MV-4-11 (cell line): ENCODE results near the gene CFAP54.

Experiments used
- DNase-seq: peaks from one replicate; lab custom pipeline; 2025; lab: John Stamatoyannopoulos, UW

Gene CFAP54

DNA sequence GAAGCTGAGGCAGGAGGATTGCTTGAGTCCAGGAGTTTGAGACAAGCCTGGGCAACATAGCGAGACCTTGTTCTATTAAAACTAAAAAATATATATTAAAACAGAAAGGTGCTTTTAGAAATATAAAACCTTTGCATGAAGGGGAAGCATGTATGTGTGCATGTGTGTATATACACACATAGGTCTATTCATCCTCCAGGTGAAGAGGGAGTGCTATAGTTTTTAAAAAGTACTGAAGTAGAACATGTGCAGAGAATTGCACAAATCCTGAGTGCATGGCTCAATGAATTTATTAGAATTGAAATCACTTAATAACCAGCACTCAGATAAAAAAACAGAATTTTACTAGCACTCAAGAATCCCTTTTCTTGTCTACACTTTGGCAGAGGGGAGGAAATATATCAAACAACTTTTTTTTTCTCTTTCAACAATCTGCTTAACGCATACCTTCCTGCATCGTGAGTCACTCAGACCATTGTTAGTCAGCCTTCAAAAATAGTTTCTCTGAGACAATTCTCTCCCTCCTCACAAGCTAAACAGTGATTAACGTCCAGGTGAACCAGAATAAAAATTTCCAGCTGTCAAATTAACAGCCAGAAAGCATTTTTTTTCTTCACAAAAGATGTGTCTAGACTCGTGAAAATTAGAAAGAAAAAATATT, 400.0 kb downstream of the CFAP54 start:
- no peak for DNase-seq

DNA sequence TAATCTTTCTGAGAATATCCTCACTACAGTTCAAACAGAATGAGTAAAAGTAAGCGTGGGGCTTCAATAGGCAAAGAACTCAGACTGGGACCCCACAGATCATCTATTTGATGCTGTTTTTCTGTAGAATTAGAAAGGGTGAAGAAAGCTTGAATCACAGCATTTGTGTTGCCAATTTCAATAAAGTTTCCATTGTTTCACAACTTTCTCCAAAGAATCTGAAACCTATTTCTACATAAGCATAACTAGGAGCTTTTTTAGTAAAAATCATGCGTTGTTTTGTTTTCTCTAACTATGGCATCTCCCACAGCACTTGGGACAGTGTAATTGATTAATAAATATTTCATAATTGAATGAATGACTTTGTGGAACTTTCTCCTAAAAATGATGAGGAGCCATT, 401.0 kb downstream of the CFAP54 start:
- no peak for DNase-seq

DNA sequence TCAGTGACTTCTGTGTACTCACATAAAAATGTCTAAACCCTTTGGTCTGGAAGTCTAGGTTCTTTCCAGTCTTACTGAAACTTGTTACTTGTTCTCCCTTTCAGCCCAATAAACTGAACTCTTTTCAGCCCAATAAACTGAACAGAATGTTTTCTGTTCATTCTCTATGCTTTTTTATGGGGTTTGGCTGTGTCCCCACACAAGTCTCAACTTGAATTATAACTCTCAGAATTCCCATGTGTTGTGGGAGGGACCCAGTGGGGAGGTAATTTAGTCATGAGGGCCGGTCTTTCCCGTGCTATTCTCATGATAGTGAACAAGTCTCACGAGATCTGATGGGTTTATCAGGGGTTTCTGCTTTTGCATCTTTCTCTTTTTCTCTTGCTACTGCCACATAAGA, 402.7 kb downstream of the CFAP54 start:
- DNase-seq, result no peak

DNA sequence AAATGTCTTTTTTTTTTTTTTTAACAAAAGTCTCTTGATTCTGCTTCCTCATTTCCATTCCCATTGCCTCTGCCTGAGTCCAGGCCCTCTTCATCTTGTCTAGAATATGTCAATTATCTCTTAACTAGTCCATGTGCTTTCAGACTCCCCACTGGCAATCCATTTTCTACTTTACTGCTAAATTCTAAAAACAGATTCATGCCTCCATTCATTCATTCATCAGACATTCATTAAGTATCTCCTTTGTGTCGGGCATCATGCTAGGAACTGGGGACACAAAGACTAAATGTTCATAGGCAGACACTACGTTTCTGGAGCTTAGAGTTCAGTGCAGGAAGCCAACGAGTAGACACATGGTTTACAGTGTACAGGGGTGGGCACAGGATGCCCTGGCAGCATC, 408.0 kb downstream of the CFAP54 start:
- DNase-seq, result no peak

DNA sequence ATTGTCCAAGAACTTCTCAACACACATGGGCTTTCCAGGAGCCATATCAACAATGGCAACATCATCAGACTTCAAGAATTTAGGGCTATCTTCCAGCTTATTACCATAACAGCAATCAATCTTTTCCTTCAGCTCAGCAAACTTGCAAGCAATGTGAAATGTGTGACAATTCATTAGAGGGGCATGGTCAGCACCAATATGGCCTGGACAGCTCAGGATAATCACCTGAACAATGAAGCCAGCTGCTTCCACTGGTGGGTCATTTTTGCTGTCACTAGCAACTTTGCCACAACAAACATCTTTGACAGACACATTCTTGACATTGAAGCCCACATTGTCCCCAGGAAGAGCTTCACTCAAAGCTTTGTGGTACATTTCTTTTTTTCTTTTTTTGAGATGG, 411.8 kb downstream of the CFAP54 start:
- DNase-seq, result no peak

DNA sequence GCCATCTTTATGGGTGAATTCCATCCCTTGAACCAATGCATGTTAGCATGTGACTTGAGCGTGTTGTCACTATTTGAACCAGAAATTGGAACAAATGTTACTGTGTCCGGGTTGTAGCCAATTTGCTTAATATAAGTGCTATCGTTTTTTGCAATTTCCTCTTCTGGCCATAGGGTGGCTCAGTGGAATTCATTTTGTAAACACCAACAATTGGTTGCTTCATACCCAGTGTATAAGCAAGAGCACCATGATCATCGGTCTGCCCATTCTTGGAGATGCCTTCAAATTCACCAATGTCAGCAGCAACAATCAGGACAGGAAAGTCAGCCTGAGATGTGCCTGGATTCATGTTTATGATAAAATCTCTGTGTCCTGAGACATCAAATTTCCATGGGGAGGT, 412.7 kb downstream of the CFAP54 start:
- peak; percentile 18 for DNase-seq

DNA sequence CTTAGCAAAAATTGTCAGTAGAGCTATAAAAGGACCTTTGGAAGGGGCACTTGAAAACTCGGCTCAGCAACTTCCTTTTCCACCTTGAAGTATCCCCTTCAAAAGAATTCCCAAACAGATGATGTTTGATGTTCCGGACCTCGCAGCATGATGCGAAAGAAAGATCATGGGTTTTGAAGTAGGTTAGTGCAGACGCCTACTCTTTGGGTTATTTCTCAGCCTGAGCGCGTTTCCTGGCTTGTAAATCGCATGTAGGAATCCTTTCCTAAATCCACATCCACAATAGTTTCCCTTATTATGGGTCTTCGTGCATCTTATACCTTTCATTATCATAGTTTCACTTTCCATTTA, 417.1 kb downstream of the CFAP54 start:
- DNase-seq, result no peak

DNA sequence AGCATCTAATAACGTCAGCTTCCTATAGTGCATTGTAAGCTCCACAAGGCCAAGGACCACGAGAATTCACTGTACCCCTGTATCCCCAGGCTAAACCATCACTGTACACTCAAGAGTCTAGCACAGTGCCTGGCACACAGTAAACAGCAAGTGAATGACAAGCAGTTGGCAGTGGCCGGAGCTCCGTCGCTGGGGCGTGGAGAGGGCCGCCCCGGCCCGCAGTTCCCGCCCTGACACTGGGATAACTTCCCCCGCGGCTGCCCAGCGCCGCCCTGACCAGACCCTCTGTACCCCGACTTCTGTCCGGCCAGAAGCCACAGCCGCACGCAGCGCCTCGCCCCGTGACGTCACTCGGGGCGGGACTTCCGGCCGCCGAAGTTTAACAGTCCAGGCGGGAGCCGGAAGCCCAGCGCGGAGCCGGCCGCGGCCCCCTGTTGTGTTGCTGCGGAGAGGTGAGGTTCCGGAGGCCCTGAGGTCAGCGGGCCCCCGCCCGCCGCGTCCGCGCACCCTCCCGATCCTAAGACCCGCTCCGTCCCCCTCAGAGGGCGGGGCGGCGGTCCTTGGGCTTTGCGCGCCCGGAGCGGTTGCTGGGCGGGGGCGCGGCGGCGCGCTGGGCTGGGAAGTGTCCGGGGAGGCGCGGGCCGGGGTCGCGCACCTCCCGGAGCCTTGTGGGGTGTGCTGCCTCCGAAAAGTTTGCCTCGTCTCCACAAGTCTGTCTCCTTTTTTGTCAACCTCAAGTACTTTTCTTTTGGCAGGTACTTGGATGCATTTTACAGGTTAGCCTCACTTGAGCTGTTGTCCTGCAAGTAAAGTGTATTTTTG, 417.7 kb downstream of the CFAP54 start, which contains the start of gene NEDD1:
TSS of gene NEDD1 (plus strand) at position 409 of the 822 bp plus-strand sequence. CDS start 2,503 bp downstream, outside the sequence.
- peak; percentile 59 for DNase-seq

DNA sequence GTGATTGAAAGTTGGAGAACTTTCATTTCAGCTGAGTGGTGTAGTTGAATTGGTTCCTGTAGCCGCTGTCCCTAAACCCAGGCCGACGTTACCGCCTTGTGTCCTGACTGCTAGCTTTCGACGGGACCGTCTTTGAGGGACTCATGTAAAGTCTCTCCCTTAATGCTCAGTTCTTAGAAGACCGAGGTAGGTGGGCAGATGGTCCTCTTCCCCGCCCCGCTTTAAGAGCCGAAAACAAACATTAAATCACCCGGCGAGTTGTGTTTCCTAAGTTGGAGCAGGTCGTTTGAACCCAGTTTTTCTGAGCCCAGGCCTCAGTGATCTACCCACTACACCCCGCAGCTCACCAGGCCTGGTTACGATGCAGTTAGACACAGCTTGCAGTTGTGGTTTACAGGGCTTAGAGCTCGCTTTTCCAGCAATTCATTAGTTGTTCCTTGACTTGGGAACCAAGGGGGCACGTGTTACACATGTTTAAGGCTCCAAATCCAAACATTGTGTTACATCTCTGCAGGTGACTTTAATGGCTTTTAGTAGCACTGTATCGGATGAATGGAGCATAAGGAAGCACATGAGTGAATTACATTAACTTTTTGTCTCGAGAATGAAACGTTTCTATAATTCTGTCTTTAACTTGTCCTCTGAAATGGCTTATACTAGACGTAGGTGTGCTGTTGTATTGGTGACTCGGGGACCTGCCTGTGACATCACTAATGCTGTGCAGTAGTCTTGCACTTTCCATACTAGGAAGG, 418.5 kb downstream of the CFAP54 start:
- no peak for DNase-seq

DNA sequence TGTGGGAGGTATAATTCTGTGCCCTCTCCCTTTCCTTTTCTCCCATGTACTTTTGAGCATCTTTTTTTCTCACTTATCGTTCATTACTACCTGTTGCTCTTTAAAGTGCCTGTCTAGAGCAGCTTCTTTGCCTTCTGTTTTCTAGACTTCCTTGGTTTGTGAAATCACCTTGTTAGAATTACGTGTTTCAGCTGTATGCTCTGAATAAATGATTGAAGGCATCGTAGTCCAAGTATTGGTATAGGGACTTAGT, 419.0 kb downstream of the CFAP54 start:
- DNase-seq, result no peak

DNA sequence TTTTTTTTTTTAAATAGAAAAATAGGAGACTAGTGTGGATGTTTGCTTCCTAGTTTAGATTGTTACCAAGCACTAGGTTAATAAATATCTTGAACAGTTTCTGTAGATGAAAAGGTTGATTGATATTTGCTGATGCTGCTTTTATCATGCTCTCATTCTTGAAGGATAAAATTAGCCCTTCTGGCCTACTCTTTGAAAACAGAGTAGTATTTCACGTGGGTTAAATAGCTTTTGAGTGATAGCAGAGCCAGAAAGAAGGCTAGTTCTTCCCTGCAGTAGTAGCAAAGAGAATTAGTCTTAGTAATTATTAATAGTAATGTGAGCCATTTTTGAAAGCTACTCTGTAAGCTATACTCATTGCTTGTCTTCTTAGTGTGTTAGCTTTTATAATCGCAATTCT, 422.9 kb downstream of the CFAP54 start:
- no peak for DNase-seq

DNA sequence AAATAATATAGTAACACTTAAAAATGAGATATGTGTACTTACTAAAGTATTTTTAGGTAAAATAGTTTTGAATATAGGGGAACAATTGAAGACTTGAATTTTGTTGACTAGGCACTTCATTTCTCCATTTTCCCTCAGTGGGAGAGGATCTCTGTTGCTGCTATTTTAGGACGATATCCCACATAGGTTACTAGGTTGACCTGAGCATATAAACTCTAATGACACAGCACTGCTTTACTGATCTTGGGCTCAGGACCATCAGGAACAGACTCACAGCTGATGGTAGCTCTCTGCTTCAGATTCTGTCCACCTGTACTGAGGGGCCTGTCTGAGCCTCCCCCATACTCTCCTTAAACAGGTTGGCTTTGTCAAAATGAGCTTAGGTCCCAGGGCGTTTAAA, 423.6 kb downstream of the CFAP54 start:
- DNase-seq, result no peak

DNA sequence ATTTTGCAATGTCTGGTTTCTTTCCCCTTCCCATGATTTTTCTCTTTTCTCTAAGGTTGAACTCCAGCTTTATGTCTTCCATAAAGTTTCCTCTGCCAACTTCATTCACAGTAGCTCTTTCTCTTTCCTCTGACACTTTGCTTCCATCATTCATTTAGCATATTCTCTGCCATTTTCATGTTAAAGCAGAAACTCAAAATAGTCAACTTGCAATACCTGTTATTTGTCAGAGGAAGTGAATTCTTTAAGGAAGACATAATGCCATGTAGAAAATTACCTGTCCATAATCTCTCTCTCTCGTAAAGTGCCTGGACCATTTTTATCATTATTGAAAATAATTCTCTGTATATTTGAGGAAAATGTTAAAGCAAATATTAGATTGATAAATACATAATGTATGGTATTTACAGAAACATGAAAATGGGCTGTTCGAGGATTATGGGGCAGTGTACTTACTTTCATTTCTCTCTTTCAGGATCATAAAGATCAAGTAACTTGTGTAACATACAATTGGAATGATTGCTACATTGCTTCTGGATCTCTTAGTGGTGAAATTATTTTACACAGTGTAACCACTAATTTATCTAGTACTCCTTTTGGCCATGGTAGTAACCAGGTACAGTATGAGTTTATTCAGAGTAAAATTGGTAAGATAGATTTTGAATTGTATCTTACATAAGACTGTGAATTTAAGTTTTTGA, 430.3 kb downstream of the CFAP54 start:
- peak; percentile 70 for DNase-seq
